ENCODE data around the gene SMPD2.

DNA sequence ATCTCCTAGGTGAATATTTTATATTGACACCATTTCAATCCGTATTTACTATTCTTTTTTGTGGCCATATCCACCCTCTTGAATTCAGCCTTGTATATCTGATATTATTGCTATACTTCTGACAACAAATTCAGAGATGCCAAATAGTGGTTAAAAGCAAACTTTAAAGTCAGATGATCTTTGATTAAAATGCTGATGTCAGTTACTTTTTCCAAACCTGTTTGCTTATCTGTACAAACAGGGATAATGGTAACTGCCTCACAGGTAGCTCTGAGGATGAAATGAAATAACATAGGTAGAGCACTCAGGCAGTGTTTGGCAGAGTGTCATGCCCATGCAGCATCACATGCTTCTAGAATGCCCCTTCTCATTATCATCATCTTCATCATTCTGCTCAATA lies 19.3 kb upstream of the SMPD2 start:
- TF ChIP-seq POLR2A (IDR thresholded peaks at IDR 0.05; ENCODE audit: low read length) = no peak
- no peak for TF ChIP-seq GATA1 (IDR thresholded peaks at IDR 0.05; ENCODE audit: low read depth, low read length)
